GM12878 (cell line): Measurements from ENCODE around the gene SMARCD3. TPM values are rescaled to one million over a fixed set of nuclear protein-coding genes. Genes with fewer than 3 reads are reported as not detected.

Experiments
- ATAC-seq: fragments of 200-7000 bp; cut with Tn5 transposase; 3 replicates; pipeline ENCODE4 v1.9.1; 2020; ENCODE audit warnings: mild to moderate bottlenecking, moderate library complexity
- BruUV-seq: library from RNA; stranded (reverse); fragments of 400-500 nt; replicated peaks from 2 replicates; lab custom pipeline; 2021; lab: Mats Ljungman, UMichigan
- CTCF ChIA-PET: fragments of 300-600 bp; sonication (Branson Sonifier 250); formaldehyde crosslinking; extraction: SDS; loops from one replicate; lab custom pipeline; 2021; ENCODE audit warnings: inconsistent platforms; lab: Yijun Ruan, JAX
- POLR2A ChIA-PET: fragments of 350-600 bp; formaldehyde crosslinking; extraction: SDS; loops from one replicate; lab custom pipeline; 2021; ENCODE audit warnings: inconsistent platforms; lab: Charles Lee
- RAD21 ChIA-PET: fragments of 300-600 bp; sonication (Branson Sonifier 250); formaldehyde crosslinking; loops from one replicate; lab custom pipeline; 2023; ENCODE audit warnings: antibody characterized with exemption; ENCODE audit not compliant: unreplicated experiment; lab: Charles Lee
- SMC1A ChIA-PET: fragments of 300-600 bp; sonication (Branson Sonifier 250); formaldehyde crosslinking; loops from one replicate; lab custom pipeline; 2023; ENCODE audit not compliant: unreplicated experiment, uncharacterized antibody; lab: Charles Lee
- DNase-seq: peaks from one replicate; pipeline ENCODE4 v3.0.0-alpha.2; 2011; ENCODE audit warnings: low read depth, low spot score
- FAIRE-seq: peaks from 3 replicates; lab custom pipeline; 2011; peaks lifted over from hg19 to GRCh38; lab: Jason Lieb, UNC
- H2AFZ ChIP-seq: 2 replicates; pipeline ENCODE4 v1.6.0; 2011; ENCODE audit warnings: low read depth, low read length, control low read depth; ENCODE audit not compliant: control insufficient read depth
- H3K27ac ChIP-seq: 2 replicates; pipeline ENCODE4 v1.5.1; 2011; ENCODE audit warnings: control low read depth; ENCODE audit not compliant: control insufficient read depth, insufficient read depth
- H3K27me3 ChIP-seq, 2 experiments: replicated peaks in 1 of 2; 2 replicates each; pipeline versions ENCODE4 v1.6.0 to v1.6.1; 2011; ENCODE audit warnings: low read length in 1 of 2; ENCODE audit not compliant: control insufficient read depth in 2 of 2, insufficient read depth in 2 of 2
- H3K36me3 ChIP-seq, 2 experiments: 2 replicates each; pipeline ENCODE4 v1.5.1; 2011; ENCODE audit warnings: low read length in 1 of 2; ENCODE audit not compliant: control insufficient read depth in 2 of 2, insufficient read depth in 2 of 2
- H3K4me1 ChIP-seq: 2 replicates; pipeline ENCODE4 v1.6.1; 2011; ENCODE audit warnings: mild to moderate bottlenecking, low read length, moderate library complexity, mixed read lengths; ENCODE audit not compliant: control insufficient read depth, insufficient read depth
- H3K4me2 ChIP-seq: 2 replicates; pipeline ENCODE4 v1.6.0; 2011; ENCODE audit warnings: control low read depth; ENCODE audit not compliant: control insufficient read depth, insufficient read depth
- H3K4me3 ChIP-seq: fragments of 200-600 bp; sonication (generic); 2 replicates; pipeline ENCODE4 v1.5.1; 2016
- H3K79me2 ChIP-seq: 2 replicates; pipeline ENCODE4 v1.6.0; 2011; ENCODE audit warnings: low read length; ENCODE audit not compliant: control insufficient read depth, insufficient read depth
- H3K9ac ChIP-seq: 2 replicates; pipeline ENCODE4 v1.8.0; 2011; ENCODE audit warnings: low read length, control low read depth, mixed read lengths; ENCODE audit not compliant: control insufficient read depth, insufficient read depth
- H3K9me3 ChIP-seq: replicated peaks from 3 replicates; pipeline ENCODE4 v1.5.1; 2011; ENCODE audit warnings: mild to moderate bottlenecking, low read length; ENCODE audit not compliant: control insufficient read depth, insufficient read depth
- H4K20me1 ChIP-seq: 2 replicates; pipeline ENCODE4 v1.6.0; 2011; ENCODE audit not compliant: control insufficient read depth, insufficient read depth
- ASH2L ChIP-seq: fragments of 300-600, 200-600 bp; sonication (generic); IDR thresholded peaks from 2 replicates; pipeline ENCODE4 v1.6.1; 2017; ENCODE audit warnings: low read depth, mild to moderate bottlenecking, borderline replicate concordance
- IRF3 ChIP-seq: fragments of 450-650 bp; IDR thresholded peaks from 2 replicates; pipeline ENCODE4 v1.6.1; 2014; ENCODE audit warnings: mild to moderate bottlenecking
- IRF4 ChIP-seq: IDR thresholded peaks from 2 replicates; pipeline ENCODE4 v1.6.1; 2011; ENCODE audit warnings: low read depth, low read length
- MTA3 ChIP-seq: IDR thresholded peaks from 2 replicates; pipeline ENCODE4 v1.6.1; 2012; ENCODE audit warnings: low read length, inconsistent platforms, borderline replicate concordance
- MYC ChIP-seq: IDR thresholded peaks from 2 replicates; pipeline ENCODE4 v1.6.1; 2011; ENCODE audit warnings: mild to moderate bottlenecking, low read length, moderate library complexity, inconsistent platforms; ENCODE audit not compliant: insufficient read depth, insufficient replicate concordance, insufficient read length, severe bottlenecking
- SMC3 ChIP-seq: IDR thresholded peaks from 2 replicates; pipeline ENCODE4 v1.6.1; 2011; ENCODE audit warnings: low read length, improper control_type of control experiment, borderline replicate concordance
- SUZ12 ChIP-seq: fragments of 200-600 bp; sonication (generic); IDR thresholded peaks from one replicate; pipeline ENCODE4 v1.6.1; 2018; ENCODE audit warnings: antibody characterized with exemption, mild to moderate bottlenecking; ENCODE audit not compliant: unreplicated experiment
- ZSCAN29 ChIP-seq: fragments of 450-650 bp; IDR thresholded peaks from 2 replicates; pipeline ENCODE4 v1.6.1; 2017; ENCODE audit warnings: mild to moderate bottlenecking, moderate library complexity
- WGBS: methylation state at CpG from one replicate; pipeline ENCODE4 v1.1.6; 2016; ENCODE audit warnings: low lambda C conversion rate; ENCODE audit not compliant: insufficient replicate concordance, insufficient coverage; ENCODE audit errors: missing lambda C conversion rate; 5-methylcytosine and 5-hydroxymethylcytosine counted together
- in situ Hi-C: fragments of 300-500 bp; cut with MboI; formaldehyde crosslinking; loops from 9 replicates; pipeline ENCODE4 v1.14.3; 2018; ENCODE audit warnings: mixed read lengths
- intact Hi-C: fragments of 100-400 bp; cut with micrococcal nuclease; formaldehyde crosslinking; loops from one replicate; pipeline ENCODE4 v1.14.2; 2022; ENCODE audit not compliant: unreplicated experiment
- polyA plus RNA-seq, 11 experiments: library from polyadenylated mRNA; depleted of rRNA in 4 of 11; unstranded in 6 of 11; stranded (reverse) in 5 of 11; fragments of >200 nt; fragmentation: Nextera tagmentation in 4 of 11; fragmentation: Illumina TruSeq in 1 of 11; extraction: Ambion mirVana in 4 of 11; extraction: Trizol in 1 of 11; gene quantifications; 1 replicate in 1 of 11; 2 replicates in 10 of 11; pipeline versions ENCODE4 v1.2.1 to v1.2.3, GENCODE V29; 2011 to 2016; ENCODE audit warnings: inconsistent platforms in 2 of 11, missing spikeins in 2 of 11, low read depth in 1 of 11
- total RNA-seq, 4 experiments: library from RNA; depleted of rRNA in 3 of 4; stranded (reverse); fragments of >200 nt in 3 of 4; fragmentation: Illumina TruSeq in 1 of 4; extraction: Trizol in 1 of 4; gene quantifications; 2 replicates each; pipeline versions ENCODE4 v1.2.1 to v1.2.3, GENCODE V29; 2013 to 2021
- TF ChIP-seq, protein P1 (sequence below): fragments of 450-650 bp; IDR thresholded peaks from 2 replicates; pipeline ENCODE4 v1.6.1; 2017; ENCODE audit warnings: mild to moderate bottlenecking, moderate library complexity

The SMARCD3 gene
- total and polyA plus RNA-seq, 10 of the 15 experiments (the other 5 are each of a cell fraction or from before 2014, with no cell fraction given), result 0.11 to 1.4 (median 0.16) TPM

DNA sequence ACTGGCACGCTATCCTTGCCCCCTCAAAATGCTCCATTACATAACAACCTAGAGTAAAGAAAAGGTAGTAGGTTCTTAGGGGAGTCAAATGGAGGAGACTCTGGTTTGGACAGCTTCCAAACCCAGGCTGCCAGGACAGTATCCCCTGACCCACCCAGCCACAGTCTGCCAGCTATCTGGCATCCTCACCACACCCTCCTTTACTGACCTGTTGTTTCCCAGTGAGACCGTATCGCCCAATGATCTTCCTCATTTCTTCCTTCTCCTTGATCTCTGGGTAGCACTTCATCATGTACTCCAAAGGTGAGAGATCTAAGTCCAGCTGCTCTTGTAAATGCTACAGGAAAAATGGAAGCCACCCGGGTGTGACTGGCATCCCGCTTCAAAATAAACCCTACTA, 33.1 kb downstream of the SMARCD3 start:
- ATAC-seq, result no peak
- Histone ChIP-seq H2AFZ (no peak overlapping the region), H3K4me2 (no peak overlapping the region), H3K4me3 (no peak overlapping the region), H4K20me1 (no peaks in the 10 kb centered on the region), H3K4me1 (no peaks in the 10 kb centered on the region), H3K9me3 (no peaks in the 10 kb centered on the region), H3K27ac (no peak overlapping the region), H3K9ac (no peak overlapping the region), H3K27me3 (no peaks in the 10 kb centered on the region), H3K79me2 (no peaks in the 10 kb centered on the region), H3K36me3 (peaks cover 24 to 25% of the 10 kb centered on the region in 2 experiments)
- WGBS, result 100% methylated on average over 5 of the region's 5 CpGs
- CTCF ChIA-PET, result interaction anchor here (0.9 kb wide), 1 partner anchor 29 kb away, joined by 4 read pairs; no protein-coding TSS in a partner anchor
- TF ChIP-seq SMC3 (no peak), IRF3 (no peak), ZSCAN29 (no peak), MYC (no peak), MTA3 (no peak), IRF4 (no peak), SUZ12 (no peak), ASH2L (no peak)
- TF ChIP-seq, protein P1, sequence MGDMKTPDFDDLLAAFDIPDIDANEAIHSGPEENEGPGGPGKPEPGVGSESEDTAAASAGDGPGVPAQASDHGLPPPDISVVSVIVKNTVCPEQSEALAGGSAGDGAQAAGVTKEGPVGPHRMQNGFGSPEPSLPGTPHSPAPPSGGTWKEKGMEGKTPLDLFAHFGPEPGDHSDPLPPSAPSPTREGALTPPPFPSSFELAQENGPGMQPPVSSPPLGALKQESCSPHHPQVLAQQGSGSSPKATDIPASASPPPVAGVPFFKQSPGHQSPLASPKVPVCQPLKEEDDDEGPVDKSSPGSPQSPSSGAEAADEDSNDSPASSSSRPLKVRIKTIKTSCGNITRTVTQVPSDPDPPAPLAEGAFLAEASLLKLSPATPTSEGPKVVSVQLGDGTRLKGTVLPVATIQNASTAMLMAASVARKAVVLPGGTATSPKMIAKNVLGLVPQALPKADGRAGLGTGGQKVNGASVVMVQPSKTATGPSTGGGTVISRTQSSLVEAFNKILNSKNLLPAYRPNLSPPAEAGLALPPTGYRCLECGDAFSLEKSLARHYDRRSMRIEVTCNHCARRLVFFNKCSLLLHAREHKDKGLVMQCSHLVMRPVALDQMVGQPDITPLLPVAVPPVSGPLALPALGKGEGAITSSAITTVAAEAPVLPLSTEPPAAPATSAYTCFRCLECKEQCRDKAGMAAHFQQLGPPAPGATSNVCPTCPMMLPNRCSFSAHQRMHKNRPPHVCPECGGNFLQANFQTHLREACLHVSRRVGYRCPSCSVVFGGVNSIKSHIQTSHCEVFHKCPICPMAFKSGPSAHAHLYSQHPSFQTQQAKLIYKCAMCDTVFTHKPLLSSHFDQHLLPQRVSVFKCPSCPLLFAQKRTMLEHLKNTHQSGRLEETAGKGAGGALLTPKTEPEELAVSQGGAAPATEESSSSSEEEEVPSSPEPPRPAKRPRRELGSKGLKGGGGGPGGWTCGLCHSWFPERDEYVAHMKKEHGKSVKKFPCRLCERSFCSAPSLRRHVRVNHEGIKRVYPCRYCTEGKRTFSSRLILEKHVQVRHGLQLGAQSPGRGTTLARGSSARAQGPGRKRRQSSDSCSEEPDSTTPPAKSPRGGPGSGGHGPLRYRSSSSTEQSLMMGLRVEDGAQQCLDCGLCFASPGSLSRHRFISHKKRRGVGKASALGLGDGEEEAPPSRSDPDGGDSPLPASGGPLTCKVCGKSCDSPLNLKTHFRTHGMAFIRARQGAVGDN, result no peak
- no peak for DNase-seq
- intact Hi-C loops, result no loop called here
- RAD21 ChIA-PET, result no interaction called here
- SMC1A ChIA-PET, result interaction anchor here (1.7 kb wide), 1 partner anchor 29 kb away, joined by 5 read pairs; no protein-coding TSS in a partner anchor
- no TSS peak for BruUV-seq
- POLR2A ChIA-PET, result no interaction called here
- in situ Hi-C loops, result no loop called here
- no peak for FAIRE-seq
